GM19372 (cell line): ENCODE measurements around the gene TRAPPC12.
"Not testable (repeated sequence)": the region's sequence is repeated elsewhere in the genome, so short reads cannot be mapped to it uniquely, and the experiment has no call there.

Experiments used
- ATAC-seq: cut with Tn5 transposase; IDR thresholded peaks from one replicate; pipeline ENCODE4 v1.9.1; 2021; ENCODE audit warnings: mild to moderate bottlenecking, low read depth, moderate library complexity; ENCODE audit not compliant: unreplicated experiment

Gene TRAPPC12

GRCh38 chr2:3451169-3451568, 71.7 kb downstream of the TRAPPC12 start:
- no peak for ATAC-seq

GRCh38 chr2:3451926-3452671, 72.6 kb downstream of the TRAPPC12 start:
- ATAC-seq, result no peak

GRCh38 chr2:3453190-3453999, 73.9 kb downstream of the TRAPPC12 start:
- no peak for ATAC-seq

GRCh38 chr2:3454005-3454404, 74.5 kb downstream of the TRAPPC12 start:
- ATAC-seq, result not testable (repeated sequence)

- no peak for ATAC-seq
Observed at GRCh38 chr2:3454802-3455201, 75.3 kb downstream of the TRAPPC12 start.

- ATAC-seq, result no peak
Observed at GRCh38 chr2:3456125-3456524, 76.6 kb downstream of the TRAPPC12 start.

- ATAC-seq, result no peak
Observed at GRCh38 chr2:3457524-3458395, 78.3 kb downstream of the TRAPPC12 start.

- ATAC-seq, result no peak
Observed at GRCh38 chr2:3458396-3459184, 79.1 kb downstream of the TRAPPC12 start.

- ATAC-seq, result no peak
Observed at GRCh38 chr2:3459185-3460015, 79.9 kb downstream of the TRAPPC12 start.

- no peak for ATAC-seq
Observed at GRCh38 chr2:3460156-3460555, 80.7 kb downstream of the TRAPPC12 start.

- no peak for ATAC-seq
Observed at GRCh38 chr2:3460831-3461800, 81.6 kb downstream of the TRAPPC12 start.

GRCh38 chr2:3461801-3462492, 82.5 kb downstream of the TRAPPC12 start:
- ATAC-seq, result peak; percentile 57

GRCh38 chr2:3462493-3463104, 83.1 kb downstream of the TRAPPC12 start:
- peak; percentile 10 for ATAC-seq

- no peak for ATAC-seq
Observed at GRCh38 chr2:3463186-3463835, 83.8 kb downstream of the TRAPPC12 start.

GRCh38 chr2:3463944-3464343, 84.5 kb downstream of the TRAPPC12 start:
- ATAC-seq, result no peak

GRCh38 chr2:3464401-3465005, 85.0 kb downstream of the TRAPPC12 start:
- ATAC-seq, result no peak
